HL-60 (cell line): ENCODE measurements around the gene SIMC1.
"Not testable (repeated sequence)": the region's sequence is repeated elsewhere in the genome, so short reads cannot be mapped to it uniquely, and the experiment has no call there.

Experiments
- DNase-seq, 2 experiments: peaks; one replicate each; pipeline ENCODE4 v3.0.0-alpha.2; 2010 to 2020; ENCODE audit warnings: low read depth in 1 of 2, low spot score in 1 of 2
- H3K27ac ChIP-seq: fragments of 250-450 bp; sonication (Bioruptor Pico); replicated peaks from 2 replicates; pipeline ENCODE4 v1.5.1; 2020; ENCODE audit warnings: mild to moderate bottlenecking, moderate library complexity
- H3K27me3 ChIP-seq: fragments of 250-450 bp; sonication (Bioruptor Pico); 2 replicates; pipeline ENCODE4 v1.5.1; 2021; ENCODE audit warnings: mild to moderate bottlenecking, moderate library complexity; ENCODE audit not compliant: insufficient read depth, poor library complexity, severe bottlenecking
- H3K4me3 ChIP-seq: replicated peaks from 2 replicates; pipeline ENCODE4 v1.5.1; 2011; ENCODE audit warnings: mild to moderate bottlenecking, control low read depth, low read length; ENCODE audit not compliant: insufficient read depth
- CTCF ChIP-seq: IDR thresholded peaks from one replicate; pipeline ENCODE4 v1.5.1; 2011; ENCODE audit warnings: low read length, control low read depth, inconsistent platforms; ENCODE audit not compliant: insufficient read depth
- GABPA ChIP-seq: IDR thresholded peaks from 2 replicates; pipeline ENCODE4 v1.6.1; 2012; ENCODE audit warnings: low read depth
- POLR2AphosphoS5 ChIP-seq: IDR thresholded peaks from 2 replicates; pipeline ENCODE4 v1.6.1; 2012; ENCODE audit warnings: low read depth
- REST ChIP-seq: IDR thresholded peaks from 2 replicates; pipeline ENCODE4 v1.6.1; 2012; ENCODE audit warnings: low read depth; ENCODE audit not compliant: insufficient replicate concordance
- SPI1 ChIP-seq: IDR thresholded peaks from 2 replicates; pipeline ENCODE4 v1.6.1; 2012; ENCODE audit warnings: low read depth, mild to moderate bottlenecking, borderline replicate concordance

The SIMC1 gene

GRCh38 chr5:176190886-176191755 lies 47.1 kb upstream of the SIMC1 start:
- Histone ChIP-seq H3K27ac (no peak overlapping the region), H3K27me3 (peaks cover 3% of the 10 kb centered on the region), H3K4me3 (no peak overlapping the region)
- TF ChIP-seq GABPA = no peak
- TF ChIP-seq POLR2AphosphoS5 = no peak
- TF ChIP-seq CTCF = no peak
- TF ChIP-seq SPI1 = no peak
- TF ChIP-seq REST = no peak
- no peak for DNase-seq

GRCh38 chr5:176192094-176192721 lies 46.0 kb upstream of the SIMC1 start:
- Histone ChIP-seq H3K4me3 (no peak overlapping the region), H3K27me3 (peaks cover 6% of the 10 kb centered on the region), H3K27ac (no peak overlapping the region)
- TF ChIP-seq REST = no peak
- no peak for TF ChIP-seq CTCF
- TF ChIP-seq GABPA = no peak
- TF ChIP-seq SPI1 = no peak
- TF ChIP-seq POLR2AphosphoS5 = no peak
- no peak for DNase-seq

- not testable (repeated sequence) for H3K27me3 ChIP-seq, H3K4me3 ChIP-seq, H3K27ac ChIP-seq, DNase-seq
Observed at GRCh38 chr5:176192722-176193117, 45.5 kb upstream of the SIMC1 start.

- DNase-seq, H3K27me3 ChIP-seq, H3K4me3 ChIP-seq, H3K27ac ChIP-seq: not testable (repeated sequence)
Observed at GRCh38 chr5:176193636-176194035, 44.6 kb upstream of the SIMC1 start.

- not testable (repeated sequence) for H3K27me3 ChIP-seq, DNase-seq, H3K27ac ChIP-seq, H3K4me3 ChIP-seq
Observed at GRCh38 chr5:176194238-176195083, 43.8 kb upstream of the SIMC1 start.

GRCh38 chr5:176195084-176195413 lies 43.2 kb upstream of the SIMC1 start:
- not testable (repeated sequence) for H3K4me3 ChIP-seq, H3K27ac ChIP-seq, DNase-seq
- peaks cover 10% of the 10 kb centered on the region for H3K27me3 ChIP-seq

GRCh38 chr5:176195487-176196207 lies 42.6 kb upstream of the SIMC1 start:
- not testable (repeated sequence) for H3K4me3 ChIP-seq, H3K27ac ChIP-seq, DNase-seq
- peaks cover 10% of the 10 kb centered on the region for H3K27me3 ChIP-seq

GRCh38 chr5:176196781-176197180 lies 41.4 kb upstream of the SIMC1 start:
- H3K27ac ChIP-seq = not testable (repeated sequence)
- peaks cover 10% of the 10 kb centered on the region for H3K27me3 ChIP-seq

More at GRCh38 chr5:176196781-176197180, 41.4 kb upstream of the SIMC1 start:
- H3K4me3 ChIP-seq, DNase-seq: not testable (repeated sequence)
